A673 (cell line): ENCODE data around the gene UBE2D3. TPM values are rescaled to one million over a fixed set of nuclear protein-coding genes. Genes with fewer than 3 reads are reported as not detected.

Experiments
- BruUV-seq: library from RNA; stranded (reverse); fragments of 400-500 nt; replicated peaks from 2 replicates; lab custom pipeline; 2021; lab: Mats Ljungman, UMichigan
- CTCF ChIA-PET: fragments of 300-600 bp; sonication (Branson Sonifier 250); formaldehyde crosslinking; loops from one replicate; lab custom pipeline; 2022; ENCODE audit warnings: antibody characterized with exemption; lab: Charles Lee
- POLR2A ChIA-PET: fragments of 300-600 bp; sonication (Branson Sonifier 250); formaldehyde crosslinking; loops from one replicate; lab custom pipeline; 2022; ENCODE audit warnings: antibody characterized with exemption; ENCODE audit not compliant: low non-redundant PET; lab: Charles Lee
- DNase-seq: peaks from one replicate; pipeline ENCODE4 v3.0.0-alpha.2; 2015; ENCODE audit warnings: low spot score
- H3K27ac ChIP-seq: fragments of 200-600 bp; sonication (generic); 2 replicates; pipeline ENCODE4 v1.5.1; 2016; ENCODE audit warnings: mixed run types, low read depth, mild to moderate bottlenecking, mixed read lengths, antibody characterized with exemption, low read length; ENCODE audit not compliant: poor library complexity, severe bottlenecking
- H3K27me3 ChIP-seq: fragments of 200-600 bp; sonication (generic); replicated peaks from 2 replicates; pipeline ENCODE4 v1.6.1; 2017; ENCODE audit warnings: mixed run types, low read depth, mild to moderate bottlenecking, mixed read lengths, antibody characterized with exemption, low read length; ENCODE audit not compliant: insufficient read depth, poor library complexity
- H3K36me3 ChIP-seq: fragments of 200-600 bp; sonication (generic); 2 replicates; pipeline ENCODE4 v1.6.1; 2016; ENCODE audit warnings: mixed run types, mild to moderate bottlenecking, mixed read lengths, antibody characterized with exemption, low read length; ENCODE audit not compliant: insufficient read depth, poor library complexity, severe bottlenecking
- H3K4me1 ChIP-seq: fragments of 200-600 bp; sonication (generic); 2 replicates; pipeline ENCODE4 v1.6.1; 2017; ENCODE audit warnings: mixed run types, mild to moderate bottlenecking, mixed read lengths, antibody characterized with exemption, low read length; ENCODE audit not compliant: insufficient read depth, poor library complexity, severe bottlenecking
- H3K4me3 ChIP-seq: fragments of 200-600 bp; sonication (generic); 2 replicates; pipeline ENCODE4 v1.5.1; 2016; ENCODE audit warnings: low read depth, mixed run types, mild to moderate bottlenecking, mixed read lengths, low read length; ENCODE audit not compliant: poor library complexity, severe bottlenecking
- H3K9me3 ChIP-seq: fragments of 200-600 bp; sonication (generic); 2 replicates; pipeline ENCODE4 v1.6.1; 2016; ENCODE audit warnings: mixed run types, low read depth, mild to moderate bottlenecking, mixed read lengths, antibody characterized with exemption, low read length; ENCODE audit not compliant: poor library complexity, severe bottlenecking
- CTCF ChIP-seq: fragments of 300-800, 200-600 bp; sonication (generic); conservative IDR thresholded peaks from 2 replicates; pipeline ENCODE4 v1.5.1; 2017; ENCODE audit warnings: low read depth, mild to moderate bottlenecking, antibody characterized with exemption, low read length, moderate library complexity, mixed read lengths
- EZH2 ChIP-seq: fragments of 200-600 bp; sonication (generic); IDR thresholded peaks from 2 replicates; pipeline ENCODE4 v1.6.1; 2017; ENCODE audit warnings: borderline replicate concordance, low read depth, mild to moderate bottlenecking, mixed read lengths, antibody characterized with exemption, low read length; ENCODE audit not compliant: poor library complexity, severe bottlenecking
- intact Hi-C: fragments of 100-400 bp; cut with micrococcal nuclease; formaldehyde crosslinking; loops from one replicate; pipeline ENCODE4 v1.10.0; 2022; ENCODE audit not compliant: unreplicated experiment
- total RNA-seq: library from RNA; stranded (reverse); gene quantifications from 2 replicates; pipeline ENCODE4 v1.2.3, GENCODE V29; 2021

The UBE2D3 gene
- total RNA-seq, 1 experiment from 2014 or later: 378 TPM

GRCh38 chr4:102792361-102792936 is 34.9 kb downstream of the UBE2D3 start:
- peaks cover 5% of the 10 kb centered on the region for H3K9me3 ChIP-seq
- no TSS peak for BruUV-seq
- no peaks in the 10 kb centered on the region for H3K4me1 ChIP-seq
- H3K27ac ChIP-seq: no peak overlapping the region
- POLR2A ChIA-PET: no interaction called here
- TF ChIP-seq EZH2 (no peak), CTCF (no peak)
- H3K36me3 ChIP-seq: peaks cover 33% of the 10 kb centered on the region
- CTCF ChIA-PET: no interaction called here
- no peaks in the 10 kb centered on the region for H3K27me3 ChIP-seq
- intact Hi-C loops: no loop called here
- DNase-seq: no peak
- no peak overlapping the region for H3K4me3 ChIP-seq

GRCh38 chr4:102791318-102791835 is 36.0 kb downstream of the UBE2D3 start:
- POLR2A ChIA-PET: no interaction called here
- no peaks in the 10 kb centered on the region for H3K27me3 ChIP-seq
- H3K36me3 ChIP-seq: peaks cover 26% of the 10 kb centered on the region
- H3K4me3 ChIP-seq: no peak overlapping the region
- no peak overlapping the region for H3K27ac ChIP-seq
- CTCF ChIA-PET: no interaction called here
- no peaks in the 10 kb centered on the region for H3K4me1 ChIP-seq
- peaks cover 5% of the 10 kb centered on the region for H3K9me3 ChIP-seq
- intact Hi-C loops: no loop called here
- no peak for DNase-seq
- no peak for TF ChIP-seq CTCF
- no TSS peak for BruUV-seq

- POLR2A ChIA-PET: no interaction called here
Observed at GRCh38 chr4:102789317-102789717, 38.0 kb downstream of the UBE2D3 start.

More at GRCh38 chr4:102789317-102789717, 38.0 kb downstream of the UBE2D3 start:
- intact Hi-C loops: no loop called here
- no peaks in the 10 kb centered on the region for H3K4me1 ChIP-seq
- TF ChIP-seq EZH2 (no peak), CTCF (no peak)
- peaks cover 5% of the 10 kb centered on the region for H3K9me3 ChIP-seq
- H3K27ac ChIP-seq: no peak overlapping the region
- peaks cover 7% of the 10 kb centered on the region for H3K36me3 ChIP-seq
- no TSS peak for BruUV-seq
- no peak overlapping the region for H3K4me3 ChIP-seq
- CTCF ChIA-PET: interaction anchor here (0.5 kb wide), 1 partner anchor 310 kb away, joined by 3 read pairs; the partner anchor contains the start of gene BDH2
- H3K27me3 ChIP-seq: no peaks in the 10 kb centered on the region
- DNase-seq: no peak
